Neuronal stem cell (in vitro differentiated cells): ENCODE measurements around the gene S1PR4.

Experiments
- DNase-seq: peaks from one replicate; pipeline ENCODE4 v3.0.0-alpha.2; 2013; ENCODE audit warnings: low spot score
- H2AFZ ChIP-seq: one replicate; pipeline ENCODE4 v1.6.1; 2013; ENCODE audit warnings: mild to moderate bottlenecking, low read length, inconsistent platforms
- H2AK5ac ChIP-seq: 2 replicates; pipeline ENCODE4 v1.6.1; 2013; ENCODE audit warnings: low read depth, mild to moderate bottlenecking, inconsistent platforms, low read length, moderate library complexity, mixed read lengths
- H2BK120ac ChIP-seq: 2 replicates; pipeline ENCODE4 v1.6.1; 2013; ENCODE audit warnings: low read depth, mild to moderate bottlenecking, inconsistent platforms, low read length, moderate library complexity, mixed read lengths
- H2BK12ac ChIP-seq: one replicate; pipeline ENCODE4 v1.6.1; 2013; ENCODE audit warnings: low read length, inconsistent platforms
- H2BK15ac ChIP-seq: 2 replicates; pipeline ENCODE4 v1.6.1; 2013; ENCODE audit warnings: mild to moderate bottlenecking, low read length, inconsistent platforms, mixed read lengths
- H2BK5ac ChIP-seq: one replicate; pipeline ENCODE4 v1.6.1; 2013; ENCODE audit warnings: inconsistent platforms, mild to moderate bottlenecking, low read length, moderate library complexity
- H3K14ac ChIP-seq: one replicate; pipeline ENCODE4 v1.6.1; 2013; ENCODE audit warnings: low read length, inconsistent platforms
- H3K18ac ChIP-seq: 2 replicates; pipeline ENCODE4 v1.6.1; 2013; ENCODE audit warnings: low read length, inconsistent platforms
- H3K23ac ChIP-seq: 2 replicates; pipeline ENCODE4 v1.6.1; 2013; ENCODE audit warnings: low read depth, mild to moderate bottlenecking, mixed read lengths, low read length, inconsistent platforms; ENCODE audit not compliant: poor library complexity
- H3K27ac ChIP-seq: replicated peaks from 3 replicates; pipeline ENCODE4 v1.5.1; 2013; ENCODE audit warnings: low read length, inconsistent platforms
- H3K27me3 ChIP-seq, 3 experiments: 2 replicates each; pipeline ENCODE4 v1.6.1; 2013; ENCODE audit warnings: low read length in 3 of 3, mild to moderate bottlenecking in 2 of 3, inconsistent platforms in 1 of 3, low read depth in 1 of 3, mixed read lengths in 1 of 3, moderate library complexity in 1 of 3; ENCODE audit not compliant: control insufficient read depth in 3 of 3, insufficient read depth in 3 of 3
- H3K36me3 ChIP-seq, 2 donors: replicated peaks in 1 of 2; 2 replicates each; pipeline ENCODE4 v1.6.1; 2013; ENCODE audit warnings: low read length in 2 of 2; ENCODE audit not compliant: control insufficient read depth in 2 of 2, insufficient read depth in 2 of 2
- H3K4ac ChIP-seq: 2 replicates; pipeline ENCODE4 v1.6.1; 2013; ENCODE audit warnings: inconsistent platforms, mild to moderate bottlenecking, low read length, moderate library complexity
- H3K4me1 ChIP-seq, 2 donors: 1 replicate in 1 of 2; 2 replicates in 1 of 2; pipeline ENCODE4 v1.6.1; 2013; ENCODE audit warnings: low read length in 2 of 2, low read depth in 1 of 2; ENCODE audit not compliant: control insufficient read depth in 2 of 2, insufficient read depth in 1 of 2
- H3K4me2 ChIP-seq: one replicate; pipeline ENCODE4 v1.6.1; 2013; ENCODE audit warnings: mild to moderate bottlenecking, low read length, inconsistent platforms; ENCODE audit not compliant: insufficient read depth, poor library complexity, severe bottlenecking
- H3K4me3 ChIP-seq, 2 donors: 2 replicates each; pipeline ENCODE4 v1.5.1; 2013; ENCODE audit warnings: low read length in 2 of 2, mild to moderate bottlenecking in 2 of 2, inconsistent platforms in 1 of 2, moderate library complexity in 1 of 2
- H3K79me1 ChIP-seq: one replicate; pipeline ENCODE4 v1.6.1; 2013; ENCODE audit warnings: low read depth, mild to moderate bottlenecking, inconsistent platforms, low read length, moderate library complexity
- H3K9ac ChIP-seq: one replicate; pipeline ENCODE4 v1.6.1; 2013; ENCODE audit warnings: mild to moderate bottlenecking, low read depth, low read length, inconsistent platforms; ENCODE audit not compliant: poor library complexity
- H3K9me3 ChIP-seq, 2 donors: replicated peaks in 1 of 2; 2 replicates each; pipeline versions ENCODE3 to v1.6.1; 2013; ENCODE audit warnings: low read length in 2 of 2, mild to moderate bottlenecking in 2 of 2, inconsistent platforms in 1 of 2, low read depth in 1 of 2, mixed read lengths in 1 of 2, moderate library complexity in 1 of 2; ENCODE audit not compliant: control insufficient read depth in 2 of 2, insufficient read depth in 1 of 2
- H4K8ac ChIP-seq: one replicate; pipeline ENCODE4 v1.6.1; 2013; ENCODE audit warnings: low read depth, mild to moderate bottlenecking, inconsistent platforms, low read length, moderate library complexity
- H4K91ac ChIP-seq: one replicate; pipeline ENCODE4 v1.6.1; 2013; ENCODE audit warnings: low read length, low read depth, mild to moderate bottlenecking, inconsistent platforms; ENCODE audit not compliant: poor library complexity
- WGBS, 2 donors: extraction: QIAGEN DNeasy Blood & Tissue Kit; methylation state at CpG; one replicate each; pipeline ENCODE4 v1.1.7; 2013; ENCODE audit warnings: missing lambda C conversion rate in 2 of 2, mixed read lengths in 1 of 2; ENCODE audit not compliant: insufficient read length in 2 of 2, insufficient replicate concordance in 1 of 2; ENCODE audit errors: extremely low coverage in 2 of 2; 5-methylcytosine and 5-hydroxymethylcytosine counted together

Gene S1PR4

GRCh38 chr19:3142781-3143337, 35.7 kb upstream of the S1PR4 start:
- no peak overlapping the region for H2BK5ac ChIP-seq
- no peak overlapping the region for H3K27ac ChIP-seq
- H3K4me1 ChIP-seq, result no peaks in the 10 kb centered on the region
- DNase-seq, result no peak
- no peak overlapping the region for H2AK5ac ChIP-seq
- no peak overlapping the region for H3K4me2 ChIP-seq
- H4K91ac ChIP-seq, result no peak overlapping the region
- WGBS, 2 donors, result no CpG with 5 or more reads among the region's 11 CpGs
- H2BK12ac ChIP-seq, result no peak overlapping the region
- no peaks in the 10 kb centered on the region for H3K9me3 ChIP-seq
- no peak overlapping the region for H4K8ac ChIP-seq
- H3K18ac ChIP-seq, result no peak overlapping the region
- H2AFZ ChIP-seq, result no peak overlapping the region
- no peaks in the 10 kb centered on the region for H3K36me3 ChIP-seq
- no peak overlapping the region for H2BK120ac ChIP-seq
- H3K4me3 ChIP-seq, result no peak overlapping the region
- no peaks in the 10 kb centered on the region for H3K79me1 ChIP-seq
- no peak overlapping the region for H3K9ac ChIP-seq
- H3K4ac ChIP-seq, result no peak overlapping the region
- no peaks in the 10 kb centered on the region for H3K27me3 ChIP-seq
- H3K23ac ChIP-seq, result no peak overlapping the region
- H3K14ac ChIP-seq, result no peak overlapping the region
- H2BK15ac ChIP-seq, result no peak overlapping the region

- Histone ChIP-seq H3K27ac (no peak overlapping the region), H3K14ac (no peak overlapping the region), H2AK5ac (no peak overlapping the region), H3K4ac (no peak overlapping the region), H2BK15ac (no peak overlapping the region), H2BK12ac (no peak overlapping the region), H3K79me1 (peaks cover 4% of the 10 kb centered on the region), H2BK120ac (no peak overlapping the region), H2AFZ (no peak overlapping the region), H3K9ac (no peak overlapping the region), H4K91ac (no peak overlapping the region), H3K18ac (no peak overlapping the region), H3K4me2 (no peak overlapping the region), H3K4me3 (peak overlapping the region in 1 of 2 donors; percentile 25), H3K4me1 (peaks cover 0 to 4% of the 10 kb centered on the region in 2 donors), H3K23ac (no peak overlapping the region), H4K8ac (no peak overlapping the region), H2BK5ac (no peak overlapping the region), H3K9me3 (peaks cover 0 to 2% of the 10 kb centered on the region in 2 donors), H3K36me3 (no peaks in the 10 kb centered on the region), H3K27me3 (no peaks in the 10 kb centered on the region)
- no CpG with 5 or more reads among the region's 20 CpGs for WGBS, 2 donors
- DNase-seq, result no peak
Measured at GRCh38 chr19:3145909-3146676, 32.5 kb upstream of the S1PR4 start.

- Histone ChIP-seq H2BK120ac (no peak overlapping the region), H2AFZ (no peak overlapping the region), H4K8ac (no peak overlapping the region), H2BK12ac (no peak overlapping the region), H3K9ac (no peak overlapping the region), H3K23ac (no peak overlapping the region), H2BK5ac (no peak overlapping the region), H3K18ac (no peak overlapping the region), H3K9me3 (peaks cover 0 to 2% of the 10 kb centered on the region in 2 donors), H3K27me3 (no peaks in the 10 kb centered on the region), H3K4me3 (peak overlapping the region in 1 of 2 donors; percentile 25), H2AK5ac (no peak overlapping the region), H3K27ac (no peak overlapping the region), H3K4ac (no peak overlapping the region), H3K14ac (no peak overlapping the region), H3K36me3 (no peaks in the 10 kb centered on the region), H3K4me1 (peaks cover 0 to 4% of the 10 kb centered on the region in 2 donors), H3K4me2 (no peak overlapping the region), H3K79me1 (peaks cover 4% of the 10 kb centered on the region), H4K91ac (no peak overlapping the region), H2BK15ac (no peak overlapping the region)
- WGBS, 2 donors, result no CpG with 5 or more reads among the region's 5 CpGs
- no peak for DNase-seq
Measured at GRCh38 chr19:3146677-3147100, 31.9 kb upstream of the S1PR4 start.

- H3K23ac ChIP-seq, result no peak overlapping the region
- no peaks in the 10 kb centered on the region for H3K27me3 ChIP-seq
- no peaks in the 10 kb centered on the region for H3K36me3 ChIP-seq
- no peak overlapping the region for H2BK5ac ChIP-seq
- no peak overlapping the region for H3K9ac ChIP-seq
- H3K27ac ChIP-seq, result no peak overlapping the region
- peaks cover 0 to 2% of the 10 kb centered on the region in 2 donors for H3K9me3 ChIP-seq
- H3K4ac ChIP-seq, result no peak overlapping the region
- peak overlapping the region; percentile 75 for H2AK5ac ChIP-seq
- H2AFZ ChIP-seq, result no peak overlapping the region
- no peak overlapping the region for H2BK12ac ChIP-seq
- peaks cover 0 to 4% of the 10 kb centered on the region in 2 donors for H3K4me1 ChIP-seq
- no peak overlapping the region for H3K4me2 ChIP-seq
- no peak overlapping the region for H3K4me3 ChIP-seq
- no peak overlapping the region for H4K91ac ChIP-seq
- WGBS, 2 donors, result no CpG with 5 or more reads among the region's 20 CpGs
- no peak overlapping the region for H2BK15ac ChIP-seq
- no peak overlapping the region for H4K8ac ChIP-seq
- no peak overlapping the region for H3K14ac ChIP-seq
- no peak overlapping the region for H2BK120ac ChIP-seq
- peak overlapping the region; percentile 80 for H3K18ac ChIP-seq
- H3K79me1 ChIP-seq, result peaks cover 4% of the 10 kb centered on the region
- DNase-seq, result no peak
Measured at GRCh38 chr19:3148503-3148902, 30.1 kb upstream of the S1PR4 start.
